B cell (primary cell): Measurements from ENCODE around the gene MORN1. TPM values are rescaled to one million over a fixed set of nuclear protein-coding genes. Genes with fewer than 3 reads are reported as not detected.

Source experiments
- ATAC-seq: fragments of 200-7000 bp; cut with Tn5 transposase; one replicate; pipeline ENCODE4 v1.10.0; 2021; ENCODE audit warnings: low read depth, mild to moderate bottlenecking, moderate number of reproducible peaks, moderate library complexity
- CTCF ChIA-PET: fragments of 350-600 bp; sonication (Branson Sonifier 250); formaldehyde crosslinking; loops from one replicate; lab custom pipeline; 2021; ENCODE audit warnings: antibody characterized with exemption, inconsistent platforms; lab: Charles Lee
- POLR2A ChIA-PET: fragments of 350-600 bp; sonication (Branson Sonifier 250); formaldehyde crosslinking; loops from one replicate; lab custom pipeline; 2021; ENCODE audit warnings: antibody characterized with exemption; lab: Charles Lee
- DNase-seq: peaks from one replicate; pipeline ENCODE4 v3.0.0; 2013
- H2AFZ ChIP-seq: 2 replicates; pipeline ENCODE4 v1.6.1; 2012; ENCODE audit warnings: mild to moderate bottlenecking, low read depth, low read length; ENCODE audit not compliant: insufficient read depth, poor library complexity, severe bottlenecking
- H3K27ac ChIP-seq, 2 donors: 1 replicate in 1 of 2; 2 replicates in 1 of 2; pipeline ENCODE4 v1.5.1; 2012 to 2013; ENCODE audit warnings: low read length in 2 of 2, mild to moderate bottlenecking in 2 of 2, moderate library complexity in 1 of 2
- H3K27me3 ChIP-seq, 4 experiments: fragments of 200-600 bp in 1 of 4; sonication (generic) in 1 of 4; replicated peaks in 1 of 4; 1 replicate in 2 of 4; 2 replicates in 2 of 4; pipeline versions ENCODE4 v1.6.1 to v1.7.0; 2013 to 2016; ENCODE audit warnings: low read length in 3 of 4, mild to moderate bottlenecking in 2 of 4, mixed read lengths in 1 of 4, moderate library complexity in 1 of 4; ENCODE audit not compliant: insufficient read depth in 4 of 4, control insufficient read depth in 3 of 4; ENCODE audit errors: control extremely low read depth in 1 of 4
- H3K36me3 ChIP-seq, 2 experiments: replicated peaks in 1 of 2; 1 replicate in 1 of 2; 2 replicates in 1 of 2; pipeline versions ENCODE4 v1.6.1 to v1.7.1; 2013; ENCODE audit warnings: low read length in 1 of 2; ENCODE audit not compliant: insufficient read depth in 2 of 2, control insufficient read depth in 1 of 2; ENCODE audit errors: control extremely low read depth in 1 of 2, extremely low read depth in 1 of 2
- H3K4me1 ChIP-seq, 2 donors: fragments of 200-600 bp in 1 of 2; sonication (generic) in 1 of 2; 1 replicate in 1 of 2; 2 replicates in 1 of 2; pipeline versions ENCODE4 v1.5.1 to v1.6.1; 2013 to 2017; ENCODE audit warnings: low read length in 2 of 2; ENCODE audit not compliant: control insufficient read depth in 2 of 2, insufficient read depth in 2 of 2
- H3K4me2 ChIP-seq: replicated peaks from 2 replicates; pipeline ENCODE3; 2012; ENCODE audit warnings: mild to moderate bottlenecking, low read depth, low read length; ENCODE audit not compliant: poor library complexity, severe bottlenecking
- H3K4me3 ChIP-seq, 5 experiments: fragments of 200-600 bp in 1 of 5; sonication (generic) in 1 of 5; 1 replicate in 3 of 5; 2 replicates in 2 of 5; pipeline versions ENCODE4 v1.5.1 to v1.7.0; 2011 to 2016; ENCODE audit warnings: low read length in 4 of 5, mild to moderate bottlenecking in 4 of 5, low read depth in 2 of 5, control low read depth in 1 of 5, moderate library complexity in 1 of 5; ENCODE audit not compliant: insufficient read depth in 1 of 5; ENCODE audit errors: control extremely low read depth in 1 of 5, extremely low read depth in 1 of 5
- H3K79me2 ChIP-seq: fragments of 200-600 bp; sonication (generic); one replicate; pipeline ENCODE4 v1.6.0; 2016; ENCODE audit warnings: low read length; ENCODE audit not compliant: control insufficient read depth, insufficient read depth
- H3K9ac ChIP-seq: fragments of 200-600 bp; sonication (generic); 2 replicates; pipeline ENCODE4 v1.6.1; 2017; ENCODE audit warnings: mild to moderate bottlenecking, low read length, moderate library complexity
- H3K9me3 ChIP-seq, 3 donors: one replicate each; pipeline versions ENCODE4 v1.6.1 to v1.7.1; 2013; ENCODE audit warnings: low read length in 2 of 3; ENCODE audit not compliant: control insufficient read depth in 2 of 3, insufficient read depth in 1 of 3; ENCODE audit errors: control extremely low read depth in 1 of 3
- H4K20me1 ChIP-seq: 2 replicates; pipeline ENCODE4 v1.6.0; 2012; ENCODE audit warnings: mild to moderate bottlenecking, low read length; ENCODE audit not compliant: insufficient read depth, control insufficient read depth, poor library complexity, severe bottlenecking
- H3K27ac Mint-ChIP-seq: one replicate; pipeline ENCODE4 v1.8.0; 2021; ENCODE audit warnings: mixed read lengths
- H3K27me3 Mint-ChIP-seq: one replicate; pipeline ENCODE4 v1.8.0; 2021; ENCODE audit warnings: mixed read lengths
- H3K4me1 Mint-ChIP-seq: one replicate; pipeline ENCODE4 v1.8.0; 2021; ENCODE audit warnings: mixed read lengths
- H3K4me3 Mint-ChIP-seq: one replicate; pipeline ENCODE4 v1.8.0; 2021; ENCODE audit warnings: mixed read lengths
- H3K9me3 Mint-ChIP-seq: one replicate; pipeline ENCODE4 v1.8.0; 2022; ENCODE audit warnings: mixed read lengths; ENCODE audit not compliant: insufficient read depth
- CTCF ChIP-seq: fragments of 200-600 bp; IDR thresholded peaks from one replicate; pipeline ENCODE4 v1.8.0; 2022; ENCODE audit warnings: antibody characterized with exemption, mild to moderate bottlenecking
- EZH2 ChIP-seq: IDR thresholded peaks from 2 replicates; pipeline ENCODE4 v1.6.1; 2012; ENCODE audit warnings: borderline replicate concordance, low read depth, mild to moderate bottlenecking, moderate library complexity, low read length; ENCODE audit not compliant: insufficient read depth, poor library complexity, severe bottlenecking
- WGBS: methylation state at CpG from one replicate; pipeline ENCODE4 v1.1.5; 2013; ENCODE audit warnings: missing lambda C conversion rate; ENCODE audit not compliant: insufficient coverage; 5-methylcytosine and 5-hydroxymethylcytosine counted together
- intact Hi-C: fragments of 100-400 bp; cut with micrococcal nuclease; formaldehyde crosslinking; loops from one replicate; pipeline ENCODE4 v1.10.0; 2022
- polyA plus RNA-seq: library from polyadenylated mRNA; depleted of rRNA; stranded (reverse); fragments of >200 nt; gene quantifications from 2 replicates; pipeline ENCODE4 v1.2.3, GENCODE V29; 2012
- total RNA-seq, 2 donors: library from RNA; stranded (reverse); fragments of 120-200 nt in 1 of 2; gene quantifications; 1 replicate in 1 of 2; 2 replicates in 1 of 2; pipeline versions ENCODE4 v1.2.3 to v1.2.4, GENCODE V29; 2013 to 2022

MORN1 gene
- total and polyA plus RNA-seq, 2 donors (not counting 1 experiment from before 2014, with no cell fraction given): 10.2 to 32.6 TPM

GRCh38 chr1:2411801-2412394 is 20.5 kb upstream of the MORN1 start:
- H3K27ac Mint-ChIP-seq: peak overlapping the region; percentile 87
- H2AFZ ChIP-seq: peak overlapping the region; percentile 97
- H3K9me3 ChIP-seq: no peaks in the 10 kb centered on the region
- no peaks in the 10 kb centered on the region for H3K27me3 Mint-ChIP-seq
- H3K4me3 Mint-ChIP-seq: peak overlapping the region; percentile 86
- ATAC-seq: peak; percentile 11
- peak overlapping the region; percentile 47 to 90 for H3K27ac ChIP-seq
- H3K4me3 ChIP-seq: peak overlapping the region; percentile 19 to 72 (median 68)
- H3K4me2 ChIP-seq: peak overlapping the region; percentile 98
- ChIA-PET CTCF (interaction anchor here (0.8 to 2.0 kb wide), 2 partner anchors 115 to 217 kb away, joined by 3 to 11 read pairs; partner anchors contain the start of genes FAAP20 and PANK4), POLR2A (interaction anchor here (1.4 kb wide), 1 partner anchor 137 kb away, joined by 9 read pairs; no protein-coding TSS in a partner anchor)
- peak overlapping the region; percentile 91 for H3K9ac ChIP-seq
- no peaks in the 10 kb centered on the region for H4K20me1 ChIP-seq
- H3K79me2 ChIP-seq: peaks cover 26% of the 10 kb centered on the region
- WGBS: 13% methylated on average over 38 of the region's 38 CpGs
- peaks cover 39% of the 10 kb centered on the region for H3K4me1 Mint-ChIP-seq
- no peak for DNase-seq
- H3K9me3 Mint-ChIP-seq: no peaks in the 10 kb centered on the region
- TF ChIP-seq EZH2: no peak
- no peak for TF ChIP-seq CTCF
- H3K4me1 ChIP-seq: peaks cover 45 to 48% of the 10 kb centered on the region in 2 donors
- peaks cover 0 to 9% of the 10 kb centered on the region in 2 experiments for H3K36me3 ChIP-seq
- no peaks in the 10 kb centered on the region for H3K27me3 ChIP-seq
- intact Hi-C loops: loop anchor here (1.0 to 10.0 kb wide), 7 partner anchors 21 to 1213 kb away; partner anchors contain the start of genes MORN1, PANK4, RER1 and TPRG1L

- no peak for DNase-seq
- TF ChIP-seq EZH2: no peak
- no peak for TF ChIP-seq CTCF
- H3K27ac ChIP-seq: no peak overlapping the region
- H3K4me3 ChIP-seq: no peak overlapping the region
- peaks cover 0 to 25% of the 10 kb centered on the region in 2 experiments for H3K36me3 ChIP-seq
- H3K4me2 ChIP-seq: no peak overlapping the region
- Mint-ChIP-seq H3K27ac (no peak overlapping the region), H3K9me3 (no peaks in the 10 kb centered on the region), H3K4me3 (no peak overlapping the region), H3K27me3 (no peaks in the 10 kb centered on the region), H3K4me1 (peaks cover 22% of the 10 kb centered on the region)
- H3K79me2 ChIP-seq: peaks cover 26% of the 10 kb centered on the region
- H3K9ac ChIP-seq: no peak overlapping the region
- no peaks in the 10 kb centered on the region for H3K9me3 ChIP-seq
- no peak for ATAC-seq
- CTCF ChIA-PET: interaction anchor here (2.0 kb wide), 1 partner anchor 214 kb away, joined by 6 read pairs; the partner anchor contains the start of gene FAAP20
- H3K4me1 ChIP-seq: peaks cover 23 to 26% of the 10 kb centered on the region in 2 donors
- POLR2A ChIA-PET: interaction anchor here (1.6 kb wide), 1 partner anchor 18 kb away, joined by 4 read pairs; the partner anchor contains the start of genes MORN1 and RER1
- peaks cover 13% of the 10 kb centered on the region for H4K20me1 ChIP-seq
- WGBS: over 99% methylated on average over 12 of the region's 12 CpGs
- intact Hi-C loops: loop anchor here (10.0 kb wide), 1 partner anchor 1215 kb away; the partner anchor contains the start of gene TPRG1L
- H2AFZ ChIP-seq: no peak overlapping the region
- no peaks in the 10 kb centered on the region for H3K27me3 ChIP-seq
These were observed 18.4 kb upstream of the MORN1 start for GRCh38 chr1:2409745-2410144.
